HG02852 (cell line): Measurements from ENCODE around the gene IL1A.

Source experiments
- ATAC-seq: cut with Tn5 transposase; IDR thresholded peaks from one replicate; pipeline ENCODE4 v1.9.1; 2021; ENCODE audit warnings: mild to moderate bottlenecking, moderate library complexity; ENCODE audit not compliant: unreplicated experiment

The IL1A gene

DNA sequence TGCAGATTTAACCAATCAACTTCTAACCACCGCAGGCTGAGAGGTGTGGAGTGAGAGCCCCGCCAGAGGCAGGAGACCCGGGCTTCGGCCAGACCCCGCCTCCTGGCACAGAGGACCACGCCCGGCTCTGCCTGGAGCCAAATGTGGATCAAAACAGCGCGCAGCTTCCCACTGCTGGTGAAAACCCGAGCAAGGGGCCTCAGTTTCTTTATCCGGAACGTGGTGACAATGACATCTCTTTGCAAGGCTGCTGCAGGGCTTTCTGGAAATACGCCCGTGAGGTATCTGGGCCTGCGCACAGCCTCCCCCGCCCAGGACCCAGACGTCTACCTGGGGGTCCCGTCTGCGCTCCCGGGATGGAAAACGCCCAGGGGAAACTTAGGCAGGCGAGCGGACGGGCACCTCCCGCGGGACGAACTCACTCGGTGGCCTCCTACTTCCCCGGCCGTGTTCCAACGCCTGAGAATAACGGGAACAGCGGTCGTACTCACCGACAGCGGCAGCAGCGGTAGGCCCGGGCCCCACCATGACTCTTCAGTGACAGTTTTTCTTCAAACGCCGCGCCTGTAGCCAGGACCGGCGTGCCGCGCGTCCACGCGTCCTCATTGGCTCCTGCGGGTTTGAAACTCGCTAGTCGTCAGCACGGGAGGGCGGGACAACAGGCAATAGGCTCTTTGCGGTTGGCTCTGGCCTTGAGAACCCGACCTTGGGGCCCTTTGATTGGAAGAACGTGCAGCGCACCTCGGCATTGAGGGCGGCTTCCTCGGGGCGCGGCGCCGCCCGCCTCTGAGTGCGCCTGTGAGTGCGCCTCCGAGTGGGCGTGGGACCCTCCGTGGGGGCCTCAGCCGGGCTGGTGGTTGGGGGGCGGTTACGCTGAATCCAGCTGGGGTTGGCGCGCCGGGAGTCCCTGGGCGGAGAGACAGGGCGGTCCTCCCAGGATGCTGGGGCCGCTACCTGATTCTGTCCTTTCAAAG, 19.9 kb downstream of the IL1A start, which contains the start of gene CKAP2L:
Gene CKAP2L, minus strand, starts transcription at position 539 of the 974 bp plus-strand sequence. Its CDS starts 11 bp downstream, at position 528.
- peak; percentile 95 for ATAC-seq

DNA sequence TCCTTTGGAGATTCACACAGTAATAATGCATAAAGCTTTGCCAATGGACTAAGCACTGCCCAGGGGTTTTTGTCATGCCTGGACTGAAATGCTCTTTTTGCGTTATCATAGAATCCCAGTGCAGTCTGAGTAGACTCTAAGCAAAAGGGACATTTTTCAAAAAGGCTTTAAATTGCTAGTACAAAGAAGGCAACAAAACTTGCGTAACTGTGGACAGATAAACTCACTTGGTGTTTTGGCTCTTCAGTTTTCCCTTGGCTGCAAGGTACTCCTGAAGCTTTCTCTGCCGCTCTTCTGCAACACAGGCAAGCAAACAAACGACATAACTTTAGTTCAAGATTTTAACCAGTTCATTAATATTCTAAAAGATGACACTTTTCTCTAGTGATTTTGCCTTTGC, 22.0 kb downstream of the IL1A start:
- ATAC-seq = no peak

DNA sequence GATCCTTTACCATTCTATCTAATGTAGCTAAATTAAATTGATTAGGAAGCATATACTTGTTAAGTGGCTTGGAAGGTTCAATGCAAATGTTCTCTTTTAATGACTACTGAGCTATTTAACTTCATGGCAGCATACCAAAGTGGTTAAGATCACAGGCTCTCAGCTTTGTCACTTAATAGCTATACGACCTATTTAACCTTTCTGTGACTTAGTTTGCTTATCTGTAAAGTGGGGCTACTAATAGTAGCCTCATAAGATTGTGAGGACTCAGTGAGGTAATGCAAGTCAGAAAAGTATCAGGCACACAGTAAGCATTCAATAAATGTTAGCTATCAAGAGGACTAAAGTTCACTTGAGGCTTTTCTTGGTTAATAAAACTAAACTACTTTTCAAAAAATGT, 24.1 kb downstream of the IL1A start:
- no peak for ATAC-seq

DNA sequence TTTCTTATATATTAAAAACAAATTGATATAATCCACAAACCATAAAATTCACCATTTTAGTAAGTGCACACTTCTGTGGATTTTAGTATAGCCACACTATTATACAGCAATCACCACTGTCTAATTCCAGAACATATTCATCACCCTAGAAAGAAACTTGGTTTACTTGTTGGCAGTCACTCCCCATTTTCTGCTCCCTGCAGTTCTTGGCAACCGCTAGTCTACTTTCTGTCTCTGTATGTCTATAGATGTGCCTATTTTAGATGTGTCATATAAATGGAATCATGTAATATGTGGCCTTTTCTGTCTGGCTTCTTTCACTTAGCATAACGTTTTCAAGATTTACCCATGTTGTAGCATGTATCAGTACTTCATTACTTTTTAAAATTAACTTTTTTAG, 25.6 kb downstream of the IL1A start:
- no peak for ATAC-seq

DNA sequence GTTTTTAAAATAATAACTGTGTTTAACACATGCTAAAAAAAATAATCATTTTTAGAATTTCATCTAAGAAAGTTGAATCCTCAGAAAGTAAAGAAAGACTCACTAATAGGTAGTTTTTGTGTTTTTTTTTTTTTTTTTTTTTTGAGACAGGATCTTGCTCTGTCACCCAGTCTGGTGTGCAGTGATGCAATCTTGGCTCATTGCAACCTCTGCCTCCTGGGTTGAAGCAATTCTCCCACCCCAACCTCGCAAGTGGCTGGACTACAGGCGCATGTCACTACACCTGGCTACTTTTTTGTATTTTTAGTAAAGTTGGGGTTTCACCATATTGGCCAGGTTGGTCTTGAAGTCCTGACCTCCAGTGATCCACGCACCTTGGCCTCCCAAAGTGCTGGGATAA, 27.0 kb downstream of the IL1A start:
- ATAC-seq = no peak

DNA sequence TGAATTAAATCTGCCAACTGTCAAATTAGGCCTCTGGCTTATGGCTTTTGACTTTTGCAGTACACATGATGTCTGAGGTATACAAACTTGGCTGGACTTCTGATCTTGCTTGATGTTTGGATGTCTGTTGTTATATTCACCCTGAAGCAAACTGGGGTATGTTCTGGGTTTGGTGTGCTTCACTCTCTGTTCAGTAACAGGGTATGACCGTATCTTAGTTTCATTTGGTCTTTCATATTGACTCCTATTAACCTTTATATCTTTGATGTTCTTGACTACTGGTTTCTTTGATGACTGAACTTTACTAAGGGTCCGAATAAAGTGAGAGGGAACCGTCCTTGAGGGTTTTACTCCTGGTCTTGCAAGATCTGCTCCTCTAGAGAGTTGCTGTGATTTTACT, 28.1 kb downstream of the IL1A start:
- ATAC-seq = no peak

DNA sequence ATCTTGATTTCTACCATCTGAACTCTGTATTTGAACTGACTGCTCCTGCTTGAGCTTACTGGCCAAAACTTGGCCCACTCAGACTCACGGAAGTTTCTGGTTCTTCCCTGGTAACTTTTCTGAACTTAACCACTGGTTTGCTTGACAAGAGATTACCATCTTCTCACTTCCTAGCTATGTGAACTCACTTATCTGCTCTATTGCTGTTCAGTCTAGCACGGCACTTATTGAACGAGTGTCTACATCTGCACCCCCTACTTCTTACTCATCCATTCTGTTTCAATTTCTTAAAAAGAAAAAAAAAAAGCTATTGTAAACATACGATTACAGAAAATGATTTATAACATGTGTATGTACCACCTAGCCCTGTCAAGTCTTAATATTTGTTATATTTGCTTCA, 28.8 kb downstream of the IL1A start:
- no peak for ATAC-seq

DNA sequence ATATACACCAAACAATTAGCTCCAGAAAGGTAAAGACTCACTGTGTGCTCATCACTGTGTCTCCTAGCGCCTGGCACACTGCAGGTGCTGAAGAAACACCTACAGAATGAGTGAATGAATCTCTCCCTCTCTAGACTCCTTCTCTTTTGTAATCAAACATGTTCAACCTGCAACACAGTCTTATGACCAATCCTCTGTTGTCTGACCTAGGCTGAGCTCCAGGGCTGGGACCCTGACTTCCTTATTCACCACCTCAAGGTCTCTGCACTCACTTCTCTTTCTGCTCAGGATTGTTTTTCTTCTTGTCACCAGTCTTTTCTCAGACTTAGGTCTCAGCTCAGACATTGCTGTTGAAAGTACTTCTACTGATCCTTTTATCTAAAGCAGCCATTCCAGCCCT, 29.7 kb downstream of the IL1A start:
- no peak for ATAC-seq

DNA sequence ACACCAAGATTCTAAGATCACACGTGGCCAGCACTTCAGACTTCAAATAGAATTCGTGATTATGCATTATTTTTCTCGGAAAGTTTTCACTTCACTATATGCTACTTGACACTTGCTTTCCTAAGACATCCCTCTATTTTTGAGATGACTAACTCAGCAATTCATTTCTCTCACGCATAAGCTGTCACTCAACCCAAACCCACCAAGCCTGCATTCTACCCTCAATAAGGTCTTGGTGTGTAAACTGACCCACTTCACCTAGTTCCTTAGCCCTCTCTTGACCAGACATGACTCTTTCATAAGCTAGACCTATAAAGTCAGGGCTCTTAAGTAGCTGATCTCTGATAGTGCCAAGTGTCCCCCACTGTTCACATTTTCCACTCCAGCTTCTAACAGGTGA, 31.6 kb downstream of the IL1A start:
- ATAC-seq = no peak

DNA sequence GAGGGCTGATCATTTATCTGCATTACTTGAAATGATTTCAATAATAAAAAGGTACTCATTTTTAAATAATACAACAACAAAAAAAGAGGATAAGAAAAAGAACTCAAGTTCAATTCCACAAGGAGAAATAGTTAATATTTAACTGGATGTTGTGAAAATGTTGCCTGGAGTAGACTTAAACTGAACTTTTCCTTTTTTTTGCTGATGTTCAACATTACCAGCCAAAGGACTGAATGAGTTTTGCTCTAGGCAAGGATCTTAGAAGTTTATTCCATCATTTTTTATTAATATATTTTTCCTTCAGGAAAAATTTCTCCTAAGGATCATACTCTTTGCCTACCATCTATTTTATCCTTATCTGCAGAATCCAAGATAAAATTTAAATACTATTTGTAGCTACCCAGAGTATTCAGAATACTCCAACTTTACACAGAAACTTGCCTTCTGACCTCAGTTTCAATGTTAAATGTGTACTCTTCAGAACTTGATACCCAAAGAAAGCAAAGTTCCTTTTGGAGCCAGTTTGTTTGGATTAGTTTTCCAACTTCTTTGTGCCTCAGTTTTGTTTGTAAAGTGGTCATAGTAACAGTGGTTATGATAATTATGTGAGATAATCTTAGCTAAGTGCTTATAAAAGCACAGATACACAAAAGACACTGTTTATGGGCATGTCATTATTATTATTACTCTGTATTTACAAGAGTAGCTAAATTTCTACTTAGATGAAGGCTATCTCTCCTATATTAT, 32.7 kb downstream of the IL1A start:
- no peak for ATAC-seq

DNA sequence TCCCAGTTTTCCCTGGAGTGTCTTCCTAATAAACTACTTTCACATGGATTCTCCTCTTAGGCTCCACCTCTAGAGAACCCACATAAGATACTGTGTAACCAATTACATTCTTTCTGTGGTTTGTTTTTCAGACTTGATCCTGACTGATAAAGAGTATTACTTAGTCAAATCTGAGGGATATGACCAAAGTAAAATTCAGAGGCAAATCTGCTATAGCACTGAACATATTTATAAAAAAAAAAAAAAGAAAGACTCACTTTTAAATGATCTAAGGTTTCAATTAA, 33.8 kb downstream of the IL1A start:
- ATAC-seq = no peak

DNA sequence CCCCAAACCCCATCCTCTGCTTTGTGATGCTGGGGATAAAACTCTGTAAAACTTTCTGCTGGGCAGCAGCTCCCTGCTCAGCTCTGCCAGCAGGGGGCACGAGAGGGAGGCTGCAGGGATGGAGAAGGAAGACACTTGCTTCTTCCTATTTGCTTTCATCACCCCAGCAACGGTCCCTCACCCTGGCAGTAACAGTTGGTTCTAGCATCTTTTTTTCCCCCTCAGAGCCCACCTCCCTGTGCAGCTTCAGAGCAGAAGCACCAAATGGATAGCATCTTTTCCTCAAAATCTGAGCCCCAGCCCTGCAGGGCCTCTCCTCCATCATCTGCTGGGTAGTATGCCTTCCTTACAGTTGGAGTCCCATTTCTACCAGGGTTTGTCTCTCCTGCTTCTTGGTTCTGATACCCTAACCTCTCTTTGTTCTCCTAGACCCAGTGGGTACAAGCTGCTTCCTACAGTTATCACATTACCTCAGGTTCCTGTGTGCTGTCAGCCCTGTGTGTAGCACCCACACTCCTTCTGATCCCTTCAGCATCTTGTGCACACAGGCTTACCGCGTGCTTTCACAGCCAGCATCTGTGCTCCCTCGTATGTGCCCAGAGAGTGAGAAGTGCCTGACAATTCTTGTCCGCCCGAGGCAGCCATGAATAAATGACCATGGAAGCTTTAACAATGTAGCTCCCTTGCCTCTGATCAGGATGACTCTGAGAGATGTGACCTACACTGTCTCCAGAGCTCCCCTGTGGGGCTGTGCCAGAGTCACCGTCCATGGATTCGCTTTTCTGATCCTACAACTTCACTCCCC, 34.3 kb downstream of the IL1A start:
- peak; percentile 77 for ATAC-seq

DNA sequence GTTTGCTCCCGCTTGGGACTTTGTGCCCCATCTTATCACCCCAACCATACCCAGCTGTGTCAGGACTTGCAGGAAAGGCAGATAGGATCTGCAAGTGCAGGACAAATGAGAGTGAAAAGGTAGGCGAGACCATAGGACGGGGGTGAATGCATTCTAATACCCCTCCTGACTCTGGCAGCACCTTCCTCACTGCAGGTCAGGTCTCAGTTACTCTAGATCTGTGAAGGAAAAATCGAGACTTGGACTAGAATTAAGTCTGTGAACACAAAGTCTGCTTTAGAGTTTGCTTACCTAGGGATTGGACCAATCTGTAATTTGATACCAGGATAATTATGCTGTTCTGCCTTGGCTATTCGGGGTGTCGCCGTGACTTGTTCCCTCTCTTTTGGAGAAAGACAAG, 43.8 kb downstream of the IL1A start:
- ATAC-seq = no peak

DNA sequence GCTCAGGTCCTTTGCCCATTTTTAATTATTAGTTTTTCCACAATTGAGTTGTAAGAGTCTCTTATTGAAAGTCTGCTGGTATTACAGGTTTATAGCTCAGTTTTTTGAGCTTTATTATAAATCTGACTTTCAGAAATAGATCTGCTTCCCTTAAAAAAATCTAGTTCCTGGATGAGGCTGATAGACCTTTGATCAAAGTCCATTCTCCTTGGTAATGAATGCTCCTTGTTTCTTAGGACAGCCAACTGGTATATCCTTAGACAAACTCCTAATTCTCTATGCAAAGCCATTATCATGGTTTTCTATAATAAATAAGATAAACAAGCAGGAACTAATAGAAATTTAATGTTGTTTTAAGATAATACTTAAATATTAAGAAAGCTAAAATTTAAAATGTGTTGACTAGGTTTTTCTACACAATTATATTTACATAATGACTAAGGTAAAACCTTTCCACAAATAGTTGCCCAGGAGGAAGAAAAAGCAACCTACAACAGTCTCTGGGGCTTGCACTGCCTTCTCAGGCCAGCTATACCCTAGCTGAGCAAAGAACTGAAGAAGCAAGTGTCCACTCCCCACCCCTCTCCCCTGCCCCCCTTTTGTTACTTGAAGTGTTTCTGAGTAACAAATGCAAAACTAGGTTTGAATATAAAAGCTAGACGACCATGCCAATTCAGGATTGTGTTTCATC, 46.6 kb downstream of the IL1A start:
- ATAC-seq = no peak

DNA sequence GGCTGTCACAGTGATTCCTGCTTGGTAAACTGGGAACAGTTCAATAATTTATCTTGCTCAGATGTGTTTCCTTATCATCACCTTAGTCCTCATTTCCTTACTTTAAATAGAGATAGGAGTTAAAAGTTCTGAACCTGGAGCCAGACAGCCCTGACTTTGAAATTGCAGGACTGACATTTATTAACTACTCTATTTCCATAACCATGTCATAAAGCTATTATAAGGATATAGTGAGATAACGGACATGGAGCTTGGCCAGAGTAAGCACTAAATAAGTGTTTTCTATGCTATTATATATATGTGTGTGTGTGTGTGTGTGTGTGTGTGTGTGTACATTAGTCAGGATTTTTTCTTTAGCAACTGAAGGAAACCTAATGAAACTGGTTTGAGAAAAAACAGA, 50.4 kb downstream of the IL1A start:
- ATAC-seq = no peak

DNA sequence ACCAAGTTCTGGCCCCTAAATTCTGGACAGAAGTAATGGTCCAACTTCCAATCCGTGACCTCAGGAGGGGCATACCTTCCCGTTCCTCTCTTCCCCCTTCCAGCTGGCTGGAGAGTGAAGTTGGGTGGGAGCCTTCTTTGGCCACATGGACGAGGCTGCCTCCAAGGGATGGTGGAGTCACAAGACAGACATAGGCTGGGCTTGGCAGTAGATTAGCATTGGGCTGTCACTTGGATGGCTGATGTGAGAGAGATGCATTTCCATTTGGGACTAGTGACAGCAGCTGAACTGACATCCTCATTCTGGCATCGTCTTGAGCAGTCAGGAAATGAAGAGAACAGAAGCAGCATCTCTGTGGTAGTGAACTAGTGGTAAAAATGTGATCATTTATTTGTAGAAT, 50.8 kb downstream of the IL1A start:
- ATAC-seq = no peak

DNA sequence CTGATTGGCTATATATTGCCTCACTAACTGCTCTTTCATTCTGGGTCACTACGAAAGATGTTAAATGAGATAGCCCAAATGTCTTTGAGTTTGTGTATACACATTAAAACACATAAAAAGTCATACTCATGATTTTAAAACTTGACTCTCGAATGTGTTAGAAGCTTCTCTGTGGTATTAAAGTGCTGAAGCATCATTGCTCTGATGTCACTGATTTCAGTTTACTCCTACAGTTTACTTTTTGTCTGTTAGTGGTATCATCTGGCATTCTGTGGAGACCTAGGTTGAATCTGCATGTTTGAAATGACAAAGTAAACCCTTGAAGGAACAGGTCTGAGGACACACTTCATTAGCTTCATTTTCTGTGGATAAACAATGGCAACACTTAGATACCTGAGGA, 52.8 kb downstream of the IL1A start:
- ATAC-seq = no peak

DNA sequence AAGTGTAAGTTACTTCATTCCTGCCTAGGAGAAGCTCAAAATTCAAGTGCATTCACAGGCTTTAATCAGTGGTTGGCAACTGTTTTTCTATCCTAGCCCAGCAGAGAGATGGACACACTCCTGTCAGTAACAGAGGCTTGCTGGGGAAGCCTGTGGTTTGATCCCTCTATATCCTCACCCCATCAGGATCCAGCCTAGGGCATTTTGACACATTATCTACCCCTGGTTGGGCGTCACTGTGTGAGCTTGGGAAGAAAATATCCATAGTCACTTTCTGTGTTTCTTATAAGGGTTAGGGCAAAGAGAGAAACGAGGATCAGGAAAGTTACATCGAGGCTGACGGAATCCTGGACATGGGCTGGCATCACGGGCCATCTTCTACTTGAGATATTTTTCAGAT, 53.5 kb downstream of the IL1A start:
- ATAC-seq = no peak

DNA sequence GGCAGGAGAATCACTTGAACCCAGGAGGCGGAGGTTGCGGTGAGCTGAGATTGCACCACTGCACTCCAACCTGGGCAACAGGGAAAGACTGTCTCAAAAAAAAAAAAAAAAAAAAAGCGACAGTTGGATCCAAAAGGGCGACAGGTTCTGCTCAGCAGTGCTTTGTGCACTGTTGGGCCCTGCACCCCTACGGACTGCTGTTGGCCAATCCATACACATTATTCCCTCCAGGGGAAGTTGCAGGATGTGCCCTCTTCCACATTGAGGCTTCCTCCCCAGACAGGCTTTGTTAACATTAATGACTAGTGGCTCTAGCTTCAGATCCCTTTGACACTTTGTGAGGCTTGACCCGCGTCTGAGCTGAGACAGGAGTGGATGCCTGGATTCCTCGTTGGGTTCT, 54.1 kb downstream of the IL1A start:
- no peak for ATAC-seq

DNA sequence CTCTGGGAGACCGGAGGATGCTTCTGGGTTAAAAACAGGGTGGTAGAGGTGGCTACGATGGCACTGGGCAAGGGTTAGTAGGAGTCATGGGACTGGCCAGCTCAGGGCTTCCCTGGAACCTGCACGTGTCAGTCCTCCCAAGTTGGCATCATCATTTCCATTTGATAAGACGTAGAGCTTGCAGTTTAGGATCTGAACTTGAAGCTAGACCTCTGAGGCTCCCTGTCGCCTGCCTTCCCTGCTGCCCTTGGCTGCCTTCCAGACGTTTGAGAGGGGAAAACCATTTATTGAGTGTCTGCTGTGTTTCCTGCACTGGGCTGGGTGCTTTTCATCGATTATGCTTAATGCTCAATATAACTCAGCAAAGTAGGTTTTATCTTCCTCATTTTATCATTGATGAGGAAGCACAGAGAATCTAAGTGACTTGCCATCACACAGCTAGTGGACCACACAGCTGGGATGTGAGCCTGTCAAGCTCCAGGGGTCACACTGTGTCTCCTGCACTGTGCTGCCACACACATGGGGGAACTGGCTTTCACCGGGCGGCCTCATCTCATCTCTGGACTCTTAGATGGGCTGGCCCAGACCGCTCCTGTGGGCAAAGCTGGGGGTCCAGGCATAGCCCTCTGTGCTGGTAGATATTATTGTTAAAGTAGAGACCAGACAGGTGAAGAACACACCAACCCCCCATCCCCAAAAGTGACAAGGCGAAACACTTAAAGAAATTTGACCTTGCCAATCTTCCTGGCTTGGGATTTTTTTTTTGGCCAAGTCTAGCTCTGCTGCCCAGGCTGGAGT, 55.7 kb downstream of the IL1A start:
- no peak for ATAC-seq
